ENCODE measurements around the gene PTPRN2. TPM values are rescaled to one million over a fixed set of nuclear protein-coding genes. Genes with fewer than 3 reads are reported as not detected.

PTPRN2 gene
- total RNA-seq, 1 donor from 2014 or later, result 11.4 TPM

DNA sequence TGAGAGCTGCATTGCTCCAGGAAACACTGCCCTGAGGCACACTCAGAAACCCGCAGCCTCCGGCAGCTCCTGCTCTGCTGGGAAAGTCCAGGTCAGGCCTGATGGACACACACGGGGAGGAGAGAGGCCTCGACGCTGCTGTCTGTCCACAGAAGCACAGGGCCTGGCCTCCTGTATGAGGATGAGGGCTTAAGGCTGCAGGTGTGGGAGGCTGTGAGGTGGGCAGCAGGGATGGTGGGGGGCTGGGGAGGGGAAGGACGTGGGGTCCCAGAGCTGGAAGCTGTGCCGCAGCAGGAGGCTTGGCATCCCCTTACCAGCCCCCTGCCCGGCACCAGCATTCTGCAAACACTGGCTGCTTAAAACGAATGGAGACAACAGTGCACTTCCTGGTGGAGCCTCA lies 1064.7 kb downstream of the PTPRN2 start:
- H3K36me3 Mint-ChIP-seq (ENCODE audit: insufficient read depth), result no peaks in the 10 kb centered on the region
- H3K4me1 Mint-ChIP-seq (ENCODE audit: low read depth), result no peaks in the 10 kb centered on the region
- no peak overlapping the region for H3K27ac Mint-ChIP-seq
- H3K27me3 Mint-ChIP-seq, result peaks cover 29% of the 10 kb centered on the region
- no peak overlapping the region for H3K4me3 Mint-ChIP-seq (ENCODE audit: low read depth)
- H3K9me3 Mint-ChIP-seq (ENCODE audit: low read depth), result no peaks in the 10 kb centered on the region
- TF ChIP-seq, protein P1, sequence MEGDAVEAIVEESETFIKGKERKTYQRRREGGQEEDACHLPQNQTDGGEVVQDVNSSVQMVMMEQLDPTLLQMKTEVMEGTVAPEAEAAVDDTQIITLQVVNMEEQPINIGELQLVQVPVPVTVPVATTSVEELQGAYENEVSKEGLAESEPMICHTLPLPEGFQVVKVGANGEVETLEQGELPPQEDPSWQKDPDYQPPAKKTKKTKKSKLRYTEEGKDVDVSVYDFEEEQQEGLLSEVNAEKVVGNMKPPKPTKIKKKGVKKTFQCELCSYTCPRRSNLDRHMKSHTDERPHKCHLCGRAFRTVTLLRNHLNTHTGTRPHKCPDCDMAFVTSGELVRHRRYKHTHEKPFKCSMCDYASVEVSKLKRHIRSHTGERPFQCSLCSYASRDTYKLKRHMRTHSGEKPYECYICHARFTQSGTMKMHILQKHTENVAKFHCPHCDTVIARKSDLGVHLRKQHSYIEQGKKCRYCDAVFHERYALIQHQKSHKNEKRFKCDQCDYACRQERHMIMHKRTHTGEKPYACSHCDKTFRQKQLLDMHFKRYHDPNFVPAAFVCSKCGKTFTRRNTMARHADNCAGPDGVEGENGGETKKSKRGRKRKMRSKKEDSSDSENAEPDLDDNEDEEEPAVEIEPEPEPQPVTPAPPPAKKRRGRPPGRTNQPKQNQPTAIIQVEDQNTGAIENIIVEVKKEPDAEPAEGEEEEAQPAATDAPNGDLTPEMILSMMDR (IDR thresholded peaks at IDR 0.05; ENCODE audit: unreplicated experiment), result no peak
- peak; percentile 5 for DNase-seq (ENCODE audit: low spot score, unreplicated experiment)

DNA sequence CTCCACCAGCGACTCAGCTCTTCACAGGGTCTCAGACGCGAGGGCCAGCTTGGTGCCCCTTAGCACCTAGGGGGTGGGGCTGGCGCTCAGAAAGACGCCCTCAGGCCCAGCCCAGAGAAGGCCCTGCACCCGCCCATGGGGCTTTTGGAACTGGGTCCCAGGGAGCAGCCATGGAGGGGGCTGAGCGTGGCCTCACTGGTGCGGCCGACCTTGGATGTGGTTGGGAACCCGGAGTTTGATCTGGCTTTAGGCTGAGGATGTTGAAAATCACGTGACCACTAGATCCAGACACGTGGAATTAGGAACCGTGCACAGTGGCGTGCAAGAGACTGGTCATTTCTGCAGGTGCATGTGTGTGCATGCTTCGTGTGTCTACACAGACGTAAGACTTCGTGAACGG lies 1065.4 kb downstream of the PTPRN2 start:
- Mint-ChIP-seq H3K4me3 (ENCODE audit: low read depth) (no peak overlapping the region), H3K9me3 (ENCODE audit: low read depth) (no peaks in the 10 kb centered on the region), H3K4me1 (ENCODE audit: low read depth) (no peaks in the 10 kb centered on the region), H3K27ac (no peak overlapping the region), H3K27me3 (peaks cover 27% of the 10 kb centered on the region), H3K36me3 (ENCODE audit: insufficient read depth) (no peaks in the 10 kb centered on the region)
- DNase-seq (ENCODE audit: low spot score, unreplicated experiment), result no peak
- TF ChIP-seq, protein P1 (IDR thresholded peaks at IDR 0.05; ENCODE audit: unreplicated experiment), result no peak

DNA sequence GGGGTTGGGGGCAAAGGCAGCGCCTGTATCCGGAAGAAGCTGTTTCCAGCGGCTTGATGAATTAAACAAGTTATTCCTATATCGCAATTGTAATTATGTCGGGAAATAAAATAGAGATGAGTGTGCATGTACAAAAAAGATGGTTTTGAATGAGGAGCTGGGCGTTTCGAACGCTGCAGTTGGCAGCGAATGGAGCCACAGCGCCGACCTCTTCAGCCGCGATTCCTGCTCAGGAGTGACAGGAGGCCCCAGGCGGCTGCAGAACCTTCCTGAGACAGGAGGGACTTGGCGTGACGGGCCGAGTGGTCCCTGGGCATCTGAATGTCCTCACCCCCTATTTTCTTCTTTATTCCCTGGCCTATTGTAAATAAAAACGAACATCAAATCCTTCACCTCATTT lies 1065.9 kb downstream of the PTPRN2 start:
- Mint-ChIP-seq H3K4me3 (ENCODE audit: low read depth) (no peak overlapping the region), H3K4me1 (ENCODE audit: low read depth) (no peaks in the 10 kb centered on the region), H3K27ac (no peak overlapping the region), H3K27me3 (peaks cover 26% of the 10 kb centered on the region), H3K9me3 (ENCODE audit: low read depth) (no peaks in the 10 kb centered on the region), H3K36me3 (ENCODE audit: insufficient read depth) (no peaks in the 10 kb centered on the region)
- TF ChIP-seq, protein P1 (IDR thresholded peaks at IDR 0.05; ENCODE audit: unreplicated experiment), result no peak
- DNase-seq (ENCODE audit: low spot score, unreplicated experiment), result peak; percentile 5

DNA sequence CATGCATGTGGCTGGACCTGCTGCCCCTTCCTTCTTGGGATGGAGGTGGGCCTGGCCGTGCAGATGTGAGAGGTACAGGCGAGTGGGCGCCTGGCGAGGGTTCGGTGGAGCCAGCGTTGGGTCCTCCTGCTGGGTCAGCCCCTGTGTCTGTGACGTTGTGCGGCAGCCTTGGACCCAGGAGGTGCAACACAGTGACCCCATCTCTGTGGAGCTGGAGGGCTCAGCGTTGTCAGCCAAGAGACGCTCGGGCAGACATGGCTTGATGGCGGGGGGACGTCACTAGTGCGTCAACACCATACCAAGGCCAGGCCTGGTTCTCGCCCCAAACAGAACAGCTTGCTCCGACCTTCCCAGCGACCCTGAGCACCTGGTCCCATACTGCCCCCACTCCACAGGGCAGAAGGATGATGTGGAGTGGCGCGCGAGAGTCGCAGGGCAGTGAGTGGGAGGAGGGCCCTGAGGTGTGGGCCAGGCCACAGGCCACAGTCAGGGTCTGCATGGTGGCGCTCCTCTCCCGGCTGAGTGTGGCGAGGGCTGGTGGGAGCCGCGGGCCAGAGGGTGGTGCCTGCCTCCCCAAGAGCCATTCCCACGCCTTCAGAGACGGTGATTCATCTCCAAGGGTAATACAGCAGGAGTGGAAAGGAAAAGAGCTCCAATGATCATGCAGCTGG lies 1066.4 kb downstream of the PTPRN2 start:
- Mint-ChIP-seq H3K9me3 (ENCODE audit: low read depth) (no peaks in the 10 kb centered on the region), H3K4me3 (ENCODE audit: low read depth) (no peak overlapping the region), H3K36me3 (ENCODE audit: insufficient read depth) (no peaks in the 10 kb centered on the region), H3K27me3 (peaks cover 27% of the 10 kb centered on the region), H3K27ac (no peak overlapping the region), H3K4me1 (ENCODE audit: low read depth) (no peaks in the 10 kb centered on the region)
- peak; percentile 7 for DNase-seq (ENCODE audit: low spot score, unreplicated experiment)
- TF ChIP-seq, protein P1 (IDR thresholded peaks at IDR 0.05; ENCODE audit: unreplicated experiment), result no peak

DNA sequence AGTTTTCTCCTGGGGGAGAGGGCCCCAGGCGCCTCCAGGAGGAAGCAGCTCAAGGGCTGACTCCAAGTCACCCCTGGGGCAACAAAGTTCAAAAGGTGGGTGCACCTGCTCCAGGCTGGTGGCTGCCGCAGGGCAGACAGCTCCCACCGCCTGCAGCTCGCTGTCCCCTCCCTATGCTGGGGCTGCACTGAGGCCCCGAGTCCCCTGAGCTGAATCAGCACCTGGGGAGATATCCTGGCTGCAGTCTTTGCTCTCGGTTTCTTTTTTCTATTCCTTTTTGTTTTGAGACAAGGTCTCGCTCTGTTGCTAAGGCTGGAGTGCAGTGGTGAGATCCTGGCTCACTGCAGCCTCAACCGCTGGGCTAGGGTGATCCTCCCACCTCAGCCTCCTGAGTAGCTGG lies 1067.4 kb downstream of the PTPRN2 start:
- Mint-ChIP-seq H3K36me3 (ENCODE audit: insufficient read depth) (no peaks in the 10 kb centered on the region), H3K27me3 (peaks cover 20% of the 10 kb centered on the region), H3K9me3 (ENCODE audit: low read depth) (no peaks in the 10 kb centered on the region), H3K27ac (no peak overlapping the region), H3K4me3 (ENCODE audit: low read depth) (no peak overlapping the region), H3K4me1 (ENCODE audit: low read depth) (no peaks in the 10 kb centered on the region)
- TF ChIP-seq, protein P1 (IDR thresholded peaks at IDR 0.05; ENCODE audit: unreplicated experiment), result no peak
- peak; percentile 1 for DNase-seq (ENCODE audit: low spot score, unreplicated experiment)
